ENCODE measurements around the gene HSCB.
"Not testable (repeated sequence)": the region's sequence is repeated elsewhere in the genome, so short reads cannot be mapped to it uniquely, and the experiment has no call there.

Gene HSCB

GRCh38 chr22:28736301-28737155 is 5.3 kb upstream of the HSCB start:
- FAIRE-seq (no peak), DNase-seq (ENCODE audit: insufficient read length, low spot score) (no peak)
- TF ChIP-seq PAX5 (IDR thresholded peaks at IDR 0.05; ENCODE audit: insufficient read depth, low read length, severe bottlenecking) (no peak), POU2F2 (IDR thresholded peaks at IDR 0.05; ENCODE audit: low read depth, low read length) (no peak), SPI1 (IDR thresholded peaks at IDR 0.05; ENCODE audit: low read depth, low read length) (no peak), POLR2A (IDR thresholded peaks at IDR 0.05; ENCODE audit: low read depth, low read length) (no peak), POLR2AphosphoS5 (IDR thresholded peaks at IDR 0.05; ENCODE audit: low read depth, low read length) (no peak), TAF1 (IDR thresholded peaks at IDR 0.05; ENCODE audit: low read depth, low read length) (no peak)

- FAIRE-seq = no peak
These were observed 4.1 kb upstream of the HSCB start for GRCh38 chr22:28737701-28738100.

GRCh38 chr22:28738876-28739275 is 3.0 kb upstream of the HSCB start:
- FAIRE-seq; DNase-seq (ENCODE audit: insufficient read length, low spot score): not testable (repeated sequence)

More at GRCh38 chr22:28737701-28738100, 4.1 kb upstream of the HSCB start:
- no peak for DNase-seq (ENCODE audit: insufficient read length, low spot score)
- TF ChIP-seq PAX5 (IDR thresholded peaks at IDR 0.05; ENCODE audit: insufficient read depth, low read length, severe bottlenecking) = no peak

- peak; percentile 5 for FAIRE-seq
- peak; percentile 74 for TF ChIP-seq SPI1 (IDR thresholded peaks at IDR 0.05; ENCODE audit: low read depth, low read length)
- no peak for TF ChIP-seq PAX5 (IDR thresholded peaks at IDR 0.05; ENCODE audit: insufficient read depth, low read length, severe bottlenecking)
- no peak for TF ChIP-seq POU2F2 (IDR thresholded peaks at IDR 0.05; ENCODE audit: low read depth, low read length)
- TF ChIP-seq POLR2AphosphoS5 (IDR thresholded peaks at IDR 0.05; ENCODE audit: low read depth, low read length) = no peak
- TF ChIP-seq POLR2A (IDR thresholded peaks at IDR 0.05; ENCODE audit: low read depth, low read length) = no peak
- no peak for TF ChIP-seq TAF1 (IDR thresholded peaks at IDR 0.05; ENCODE audit: low read depth, low read length)
- no peak for DNase-seq (ENCODE audit: insufficient read length, low spot score)
These were observed 547 bp upstream of the HSCB start for GRCh38 chr22:28741200-28741784.

- no peak for DNase-seq (ENCODE audit: insufficient read length, low spot score)
- no peak for TF ChIP-seq PAX5 (IDR thresholded peaks at IDR 0.05; ENCODE audit: insufficient read depth, low read length, severe bottlenecking)
- no peak; the same call in 1 of the 2 replicates for TF ChIP-seq TAF1 (IDR thresholded peaks at IDR 0.05; ENCODE audit: low read depth, low read length)
- TF ChIP-seq POLR2AphosphoS5 (IDR thresholded peaks at IDR 0.05; ENCODE audit: low read depth, low read length) = no peak
- TF ChIP-seq POLR2A (IDR thresholded peaks at IDR 0.05; ENCODE audit: low read depth, low read length) = no peak
- no peak for TF ChIP-seq SPI1 (IDR thresholded peaks at IDR 0.05; ENCODE audit: low read depth, low read length)
- TF ChIP-seq POU2F2 (IDR thresholded peaks at IDR 0.05; ENCODE audit: low read depth, low read length) = no peak
- no peak for FAIRE-seq
These were observed 723 bp downstream of the HSCB start for GRCh38 chr22:28742562-28742962.

GRCh38 chr22:28743852-28744251 is 2.0 kb downstream of the HSCB start:
- TF ChIP-seq TAF1 (IDR thresholded peaks at IDR 0.05; ENCODE audit: low read depth, low read length) (no peak), POLR2A (IDR thresholded peaks at IDR 0.05; ENCODE audit: low read depth, low read length) (no peak), SPI1 (IDR thresholded peaks at IDR 0.05; ENCODE audit: low read depth, low read length) (no peak), POU2F2 (IDR thresholded peaks at IDR 0.05; ENCODE audit: low read depth, low read length) (no peak)
- FAIRE-seq (no peak), DNase-seq (ENCODE audit: insufficient read length, low spot score) (no peak)

GRCh38 chr22:28750471-28750881 is 8.6 kb downstream of the HSCB start:
- FAIRE-seq = no peak
- no peak for DNase-seq (ENCODE audit: insufficient read length, low spot score)
- TF ChIP-seq POLR2AphosphoS5 (IDR thresholded peaks at IDR 0.05; ENCODE audit: low read depth, low read length) (no peak), TAF1 (IDR thresholded peaks at IDR 0.05; ENCODE audit: low read depth, low read length) (no peak), SPI1 (IDR thresholded peaks at IDR 0.05; ENCODE audit: low read depth, low read length) (no peak), PAX5 (IDR thresholded peaks at IDR 0.05; ENCODE audit: insufficient read depth, low read length, severe bottlenecking) (no peak)

- not testable (repeated sequence) for DNase-seq (ENCODE audit: insufficient read length, low spot score); FAIRE-seq
These were observed 12.7 kb downstream of the HSCB start for GRCh38 chr22:28754512-28754911.

- TF ChIP-seq TAF1 (IDR thresholded peaks at IDR 0.05; ENCODE audit: low read depth, low read length) = no peak
- TF ChIP-seq POLR2AphosphoS5 (IDR thresholded peaks at IDR 0.05; ENCODE audit: low read depth, low read length) = no peak
- no peak for TF ChIP-seq POLR2A (IDR thresholded peaks at IDR 0.05; ENCODE audit: low read depth, low read length)
- TF ChIP-seq SPI1 (IDR thresholded peaks at IDR 0.05; ENCODE audit: low read depth, low read length) = peak; percentile 39; the same call in 1 of the 2 replicates
- no peak for FAIRE-seq
- DNase-seq (ENCODE audit: insufficient read length, low spot score) = no peak
These were observed 18.2 kb downstream of the HSCB start for GRCh38 chr22:28759861-28760560.

GRCh38 chr22:28761449-28761755 is 19.6 kb downstream of the HSCB start:
- FAIRE-seq = no peak
- no peak for DNase-seq (ENCODE audit: insufficient read length, low spot score)
- TF ChIP-seq POLR2AphosphoS5 (IDR thresholded peaks at IDR 0.05; ENCODE audit: low read depth, low read length) (no peak), POLR2A (IDR thresholded peaks at IDR 0.05; ENCODE audit: low read depth, low read length) (no peak), SPI1 (IDR thresholded peaks at IDR 0.05; ENCODE audit: low read depth, low read length) (no peak), PAX5 (IDR thresholded peaks at IDR 0.05; ENCODE audit: insufficient read depth, low read length, severe bottlenecking) (no peak), POU2F2 (IDR thresholded peaks at IDR 0.05; ENCODE audit: low read depth, low read length) (no peak), TAF1 (IDR thresholded peaks at IDR 0.05; ENCODE audit: low read depth, low read length) (no peak)

GRCh38 chr22:28762000-28762399 is 20.2 kb downstream of the HSCB start:
- not testable (repeated sequence) for FAIRE-seq; DNase-seq (ENCODE audit: insufficient read length, low spot score)
